GM23338 (cell line): ENCODE data around the gene MAPK14. TPM values are rescaled to one million over a fixed set of nuclear protein-coding genes. Genes with fewer than 3 reads are reported as not detected.

Source experiments
- ATAC-seq: fragments of 200-7000 bp; cut with Tn5 transposase; 3 replicates; pipeline ENCODE4 v1.9.1; 2020
- DNase-seq: peaks from one replicate; pipeline ENCODE4 v3.0.0-alpha.2; 2015; ENCODE audit warnings: low spot score
- H2AFZ ChIP-seq: fragments of 200-600 bp; sonication (generic); 2 replicates; pipeline ENCODE4 v1.8.0; 2016; ENCODE audit warnings: antibody characterized with exemption, mild to moderate bottlenecking, moderate library complexity
- H3F3A ChIP-seq: fragments of 200-600 bp; sonication (generic); replicated peaks from 2 replicates; pipeline ENCODE4 v1.8.0; 2017; ENCODE audit warnings: antibody characterized with exemption, mixed run types, low read depth
- H3K27ac ChIP-seq: fragments of 200-600 bp; sonication (generic); 2 replicates; pipeline ENCODE4 v1.6.1; 2016; ENCODE audit warnings: low read depth
- H3K27me3 ChIP-seq: fragments of 200-600 bp; sonication (generic); 2 replicates; pipeline ENCODE4 v1.8.0; 2016; ENCODE audit warnings: mild to moderate bottlenecking, mixed run types, moderate library complexity; ENCODE audit not compliant: insufficient read depth
- H3K36me3 ChIP-seq: fragments of 200-600 bp; sonication (generic); 2 replicates; pipeline ENCODE4 v1.8.0; 2016; ENCODE audit warnings: mild to moderate bottlenecking; ENCODE audit not compliant: insufficient read depth
- H3K4me1 ChIP-seq: fragments of 200-600 bp; sonication (generic); 2 replicates; pipeline ENCODE4 v1.8.0; 2016; ENCODE audit warnings: mild to moderate bottlenecking, moderate library complexity; ENCODE audit not compliant: insufficient read depth
- H3K4me2 ChIP-seq: fragments of 200-600 bp; sonication (generic); 2 replicates; pipeline ENCODE4 v1.7.1; 2017; ENCODE audit warnings: mixed run types
- H3K4me3 ChIP-seq: fragments of 200-600 bp; sonication (generic); 2 replicates; pipeline ENCODE4 v1.6.1; 2016; ENCODE audit warnings: mixed run types
- H3K79me2 ChIP-seq: fragments of 200-600 bp; sonication (generic); replicated peaks from 2 replicates; pipeline ENCODE4 v1.8.0; 2017; ENCODE audit warnings: mild to moderate bottlenecking; ENCODE audit not compliant: insufficient read depth
- H3K9me2 ChIP-seq: fragments of 200-600 bp; sonication (generic); 2 replicates; pipeline ENCODE4 v1.8.0; 2017; ENCODE audit not compliant: insufficient read depth
- H4K20me1 ChIP-seq: fragments of 200-600 bp; sonication (generic); replicated peaks from 2 replicates; pipeline ENCODE4 v1.8.0; 2017; ENCODE audit warnings: mild to moderate bottlenecking; ENCODE audit not compliant: insufficient read depth
- H3K27ac Mint-ChIP-seq: 2 replicates; pipeline ENCODE4 v1.8.0; 2020; ENCODE audit warnings: inconsistent platforms, mild to moderate bottlenecking, moderate library complexity, mixed read lengths
- H3K27me3 Mint-ChIP-seq: 3 replicates; pipeline ENCODE4 v1.8.0; 2022; ENCODE audit warnings: low read depth, mild to moderate bottlenecking, moderate library complexity, mixed read lengths, inconsistent platforms; ENCODE audit not compliant: insufficient read depth, poor library complexity
- H3K36me3 Mint-ChIP-seq: 3 replicates; pipeline ENCODE4 v1.8.0; 2021; ENCODE audit warnings: low read depth, mild to moderate bottlenecking, inconsistent platforms, moderate library complexity, mixed read lengths
- H3K4me1 Mint-ChIP-seq: 3 replicates; pipeline ENCODE4 v1.8.0; 2020; ENCODE audit warnings: mild to moderate bottlenecking, inconsistent platforms, mixed read lengths
- H3K4me3 Mint-ChIP-seq: 3 replicates; pipeline ENCODE4 v1.8.0; 2021; ENCODE audit warnings: moderate library complexity, mild to moderate bottlenecking, inconsistent platforms, mixed read lengths
- H3K9me3 Mint-ChIP-seq: 3 replicates; pipeline ENCODE4 v1.8.0; 2020; ENCODE audit warnings: moderate library complexity, mild to moderate bottlenecking, inconsistent platforms, mixed read lengths
- CREB1 ChIP-seq: fragments of 250-450 bp; sonication (Bioruptor Pico); IDR thresholded peaks from 2 replicates; pipeline ENCODE4 v1.5.0; 2020; ENCODE audit warnings: low read depth, mild to moderate bottlenecking, moderate library complexity
- CTCF ChIP-seq, 2 experiments: fragments of 200-600 bp in 1 of 2; sonication (generic) in 1 of 2; conservative IDR thresholded peaks; 2 replicates each; pipeline versions ENCODE4 v1.5.1 to v1.6.1; 2016 to 2017; ENCODE audit warnings: antibody characterized with exemption in 2 of 2, low read depth in 2 of 2, mild to moderate bottlenecking in 2 of 2, moderate library complexity in 1 of 2
- EZH2 ChIP-seq: fragments of 200-600 bp; sonication (generic); IDR thresholded peaks from one replicate; pipeline ENCODE4 v1.8.0; 2017; ENCODE audit warnings: antibody characterized with exemption, mild to moderate bottlenecking, low read depth; ENCODE audit not compliant: unreplicated experiment
- JUNB ChIP-seq: IDR thresholded peaks from one replicate; pipeline ENCODE4 v1.6.1; 2016; ENCODE audit warnings: antibody characterized with exemption; ENCODE audit not compliant: unreplicated experiment
- NANOG ChIP-seq: IDR thresholded peaks from 2 replicates; pipeline ENCODE4 v1.6.1; 2016; ENCODE audit warnings: antibody characterized with exemption, borderline replicate concordance
- POLR2AphosphoS5 ChIP-seq: IDR thresholded peaks from 2 replicates; pipeline ENCODE4 v1.6.1; 2016; ENCODE audit warnings: antibody characterized with exemption, low read depth
- REST ChIP-seq: IDR thresholded peaks from one replicate; pipeline ENCODE4 v1.6.1; 2018; ENCODE audit warnings: antibody characterized with exemption; ENCODE audit not compliant: unreplicated experiment
- STAT1 ChIP-seq: IDR thresholded peaks from one replicate; pipeline ENCODE4 v1.6.1; 2016; ENCODE audit warnings: antibody characterized with exemption; ENCODE audit not compliant: unreplicated experiment
- ZNF331 ChIP-seq: fragments of 250-450 bp; sonication (Bioruptor Pico); IDR thresholded peaks from 2 replicates; pipeline ENCODE4 v1.5.0; 2020; ENCODE audit warnings: low read depth, mild to moderate bottlenecking, moderate library complexity
- ZNF462 ChIP-seq: fragments of 250-450 bp; sonication (Bioruptor Pico); IDR thresholded peaks from 2 replicates; pipeline ENCODE4 v1.5.0; 2020; ENCODE audit warnings: mild to moderate bottlenecking, moderate library complexity
- polyA plus RNA-seq: library from polyadenylated mRNA; unstranded; fragments of >200 nt; fragmentation: Nextera tagmentation; extraction: Ambion mirVana; gene quantifications from 2 replicates; pipeline ENCODE4 v1.2.1, GENCODE V29; 2016
- total RNA-seq: library from RNA; depleted of rRNA; stranded (reverse); fragments of >200 nt; shearing (Covaris generic); gene quantifications from 2 replicates; pipeline ENCODE4 v1.2.3, GENCODE V29; 2014

Gene MAPK14
- total and polyA plus RNA-seq, 2 experiments from 2014 or later, result 8.8 to 44.5 TPM

GRCh38 chr6:36119209-36119608 is 91.6 kb downstream of the MAPK14 start:
- Histone ChIP-seq H3K4me1 (peaks cover 12% of the 10 kb centered on the region), H3K27me3 (no peaks in the 10 kb centered on the region), H3K9me2 (no peaks in the 10 kb centered on the region), H2AFZ (no peak overlapping the region), H3F3A (no peaks in the 10 kb centered on the region), H3K79me2 (no peaks in the 10 kb centered on the region), H3K4me2 (no peak overlapping the region), H3K36me3 (no peaks in the 10 kb centered on the region), H4K20me1 (no peaks in the 10 kb centered on the region; the same call in 1 of the 2 replicates), H3K27ac (no peak overlapping the region), H3K4me3 (no peak overlapping the region)
- Mint-ChIP-seq H3K4me3 (no peak overlapping the region), H3K4me1 (peaks cover 34% of the 10 kb centered on the region), H3K9me3 (no peaks in the 10 kb centered on the region), H3K27ac (no peak overlapping the region), H3K36me3 (no peaks in the 10 kb centered on the region), H3K27me3 (peaks cover 4% of the 10 kb centered on the region)
- DNase-seq (no peak), ATAC-seq (no peak)
- TF ChIP-seq CTCF (conservative IDR thresholded peaks at IDR 0.05; ENCODE audit: low read depth in 2 of 2) (no peak), JUNB (no peak), EZH2 (no peak), POLR2AphosphoS5 (no peak), ZNF462 (no peak), CREB1 (CRISPR knock-in tag) (no peak), NANOG (no peak), ZNF331 (CRISPR knock-in tag) (no peak), REST (no peak), STAT1 (no peak)
